Neural progenitor cell (in vitro differentiated cells): Measurements from ENCODE around the gene CLEC1B.

Experiments
- CTCF ChIP-seq: fragments of 200-600 bp; sonication (generic); IDR thresholded peaks from 2 replicates; pipeline ENCODE4 v1.5.1; 2017; ENCODE audit warnings: antibody characterized with exemption, mild to moderate bottlenecking
- EZH2 ChIP-seq: fragments of 200-600 bp; sonication (generic); IDR thresholded peaks from 2 replicates; pipeline ENCODE4 v1.6.1; 2017; ENCODE audit warnings: antibody characterized with exemption, mild to moderate bottlenecking, moderate library complexity

- TF ChIP-seq CTCF = no peak
- no peak for TF ChIP-seq EZH2
These were observed 18.0 kb upstream of the CLEC1B start for GRCh38 chr12:10016881-10017280.
